Measurements from ENCODE around the gene INO80. TPM values are rescaled to one million over a fixed set of nuclear protein-coding genes. Genes with fewer than 3 reads are reported as not detected.

Gene INO80
- total RNA-seq, 2 donors from 2014 or later, result 23.0 to 51.2 TPM

DNA sequence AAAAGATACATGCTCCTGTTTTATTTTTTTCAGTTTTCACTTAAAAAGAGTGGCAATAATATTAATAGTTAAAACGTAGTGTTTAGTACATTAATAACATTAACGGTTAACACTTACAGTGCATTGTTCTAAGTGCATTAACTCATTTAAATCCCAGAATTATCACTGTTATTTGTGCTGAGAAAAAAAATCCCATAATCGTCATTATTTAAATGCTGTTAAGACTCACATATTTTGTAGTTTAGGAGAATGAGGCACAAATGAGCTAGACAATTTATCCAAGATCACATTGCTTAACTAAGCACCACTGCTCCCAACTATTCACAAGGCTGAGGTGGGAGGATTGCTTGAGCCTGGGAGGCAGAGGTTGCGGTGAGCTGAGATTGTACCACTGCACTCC lies 127.9 kb downstream of the INO80 start:
- intact Hi-C loops (cut with DNase I), result no loop called here
- no peak for DNase-seq (ENCODE audit: low spot score)
- TF ChIP-seq POLR2A (IDR thresholded peaks at IDR 0.05) (no peak), POLR2AphosphoS5 (IDR thresholded peaks at IDR 0.05) (no peak)
- TF ChIP-seq, protein P1, sequence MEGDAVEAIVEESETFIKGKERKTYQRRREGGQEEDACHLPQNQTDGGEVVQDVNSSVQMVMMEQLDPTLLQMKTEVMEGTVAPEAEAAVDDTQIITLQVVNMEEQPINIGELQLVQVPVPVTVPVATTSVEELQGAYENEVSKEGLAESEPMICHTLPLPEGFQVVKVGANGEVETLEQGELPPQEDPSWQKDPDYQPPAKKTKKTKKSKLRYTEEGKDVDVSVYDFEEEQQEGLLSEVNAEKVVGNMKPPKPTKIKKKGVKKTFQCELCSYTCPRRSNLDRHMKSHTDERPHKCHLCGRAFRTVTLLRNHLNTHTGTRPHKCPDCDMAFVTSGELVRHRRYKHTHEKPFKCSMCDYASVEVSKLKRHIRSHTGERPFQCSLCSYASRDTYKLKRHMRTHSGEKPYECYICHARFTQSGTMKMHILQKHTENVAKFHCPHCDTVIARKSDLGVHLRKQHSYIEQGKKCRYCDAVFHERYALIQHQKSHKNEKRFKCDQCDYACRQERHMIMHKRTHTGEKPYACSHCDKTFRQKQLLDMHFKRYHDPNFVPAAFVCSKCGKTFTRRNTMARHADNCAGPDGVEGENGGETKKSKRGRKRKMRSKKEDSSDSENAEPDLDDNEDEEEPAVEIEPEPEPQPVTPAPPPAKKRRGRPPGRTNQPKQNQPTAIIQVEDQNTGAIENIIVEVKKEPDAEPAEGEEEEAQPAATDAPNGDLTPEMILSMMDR (IDR thresholded peaks at IDR 0.05), result no peak
- Histone ChIP-seq H3K36me3 (peaks cover 0 to 6% of the 10 kb centered on the region in 2 donors), H3K27me3 (replicated peaks; ENCODE audit: insufficient read depth) (no peaks in the 10 kb centered on the region), H3K4me3 (no peak overlapping the region), H3K27ac (no peak overlapping the region), H3K9me3 (no peaks in the 10 kb centered on the region), H3K4me1 (replicated peaks) (no peaks in the 10 kb centered on the region)
- 92% methylated on average over 4 of the region's 4 CpGs for WGBS

DNA sequence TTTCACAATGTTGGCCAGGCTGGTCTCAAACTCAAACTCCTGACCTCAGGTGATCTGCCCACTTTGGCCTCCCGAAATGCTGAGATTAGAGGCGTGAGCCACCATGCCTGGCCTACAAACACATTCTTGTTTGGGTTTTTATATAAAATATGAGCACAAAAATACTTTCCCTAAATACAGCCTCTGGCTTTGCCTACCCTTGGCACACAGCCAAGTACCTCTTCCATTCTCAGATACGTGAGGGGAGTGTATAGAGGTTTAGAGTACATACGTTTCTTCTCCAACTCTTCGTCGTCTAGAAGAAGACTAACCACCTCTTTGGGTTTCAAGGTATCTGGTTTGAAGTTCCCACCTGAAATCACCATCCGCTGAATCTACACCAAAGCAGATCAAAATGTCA lies 129.3 kb downstream of the INO80 start:
- Histone ChIP-seq H3K4me1 (replicated peaks) (no peaks in the 10 kb centered on the region), H3K36me3 (peaks cover 6 to 8% of the 10 kb centered on the region in 2 donors), H3K27ac (no peak overlapping the region), H3K9me3 (no peaks in the 10 kb centered on the region), H3K27me3 (replicated peaks; ENCODE audit: insufficient read depth) (no peaks in the 10 kb centered on the region), H3K4me3 (no peak overlapping the region)
- intact Hi-C loops (cut with DNase I), result no loop called here
- TF ChIP-seq POLR2A (IDR thresholded peaks at IDR 0.05) (no peak), POLR2AphosphoS5 (IDR thresholded peaks at IDR 0.05) (no peak)
- TF ChIP-seq, protein P1 (IDR thresholded peaks at IDR 0.05), result no peak
- WGBS, result 83% methylated on average over 7 of the region's 7 CpGs
- DNase-seq (ENCODE audit: low spot score), result no peak

DNA sequence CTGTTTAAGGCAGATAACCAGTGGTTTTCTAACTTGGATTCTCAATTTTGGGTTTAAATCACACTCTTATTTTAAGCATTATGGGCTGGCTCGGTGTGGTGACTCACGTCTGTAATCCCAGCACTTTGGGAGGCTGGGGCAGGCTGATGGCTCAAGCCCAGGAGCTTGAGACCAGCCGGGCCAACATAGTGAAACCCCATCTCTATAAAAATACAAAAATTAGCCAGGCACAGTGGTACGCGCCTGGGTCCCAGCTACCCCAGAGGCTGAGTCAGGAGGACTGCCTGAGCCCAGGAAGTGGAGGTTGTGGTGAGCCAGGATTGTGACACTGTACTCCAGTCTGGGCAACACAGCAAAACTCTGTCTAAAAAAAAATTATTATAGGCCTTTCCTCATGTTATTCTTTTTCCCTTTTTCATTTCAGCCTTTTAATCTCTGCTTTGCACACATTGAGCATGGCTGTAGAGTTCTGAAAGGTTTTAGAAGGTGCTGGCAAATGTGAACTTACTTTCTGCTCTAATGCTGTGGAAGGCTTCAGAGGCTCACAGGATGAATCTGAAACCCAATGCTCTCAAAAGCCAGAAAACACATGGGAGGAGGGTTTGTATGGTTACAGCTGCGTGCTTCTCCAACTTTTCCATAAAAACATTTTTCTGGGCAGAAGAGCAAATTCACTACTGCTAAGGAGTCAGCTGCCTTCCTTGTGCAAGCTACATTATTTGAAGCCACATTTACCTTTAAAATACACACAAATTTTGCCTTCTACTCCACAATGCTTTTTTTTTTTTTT lies 130.3 kb downstream of the INO80 start:
- H3K27ac ChIP-seq, result no peak overlapping the region
- H3K4me3 ChIP-seq, result no peak overlapping the region
- TF ChIP-seq, protein P1 (IDR thresholded peaks at IDR 0.05), result no peak
- TF ChIP-seq POLR2AphosphoS5 (IDR thresholded peaks at IDR 0.05), result no peak
- no peak for TF ChIP-seq POLR2A (IDR thresholded peaks at IDR 0.05)
- H3K36me3 ChIP-seq, result peaks cover 6 to 8% of the 10 kb centered on the region in 2 donors
- intact Hi-C loops (cut with DNase I), result no loop called here
- H3K27me3 ChIP-seq (replicated peaks; ENCODE audit: insufficient read depth), result no peaks in the 10 kb centered on the region
- no peak for DNase-seq (ENCODE audit: low spot score)
- 84% methylated on average over 6 of the region's 6 CpGs for whole genome bisulfite sequencing
- no peaks in the 10 kb centered on the region for H3K4me1 ChIP-seq (replicated peaks)
- no peaks in the 10 kb centered on the region for H3K9me3 ChIP-seq

DNA sequence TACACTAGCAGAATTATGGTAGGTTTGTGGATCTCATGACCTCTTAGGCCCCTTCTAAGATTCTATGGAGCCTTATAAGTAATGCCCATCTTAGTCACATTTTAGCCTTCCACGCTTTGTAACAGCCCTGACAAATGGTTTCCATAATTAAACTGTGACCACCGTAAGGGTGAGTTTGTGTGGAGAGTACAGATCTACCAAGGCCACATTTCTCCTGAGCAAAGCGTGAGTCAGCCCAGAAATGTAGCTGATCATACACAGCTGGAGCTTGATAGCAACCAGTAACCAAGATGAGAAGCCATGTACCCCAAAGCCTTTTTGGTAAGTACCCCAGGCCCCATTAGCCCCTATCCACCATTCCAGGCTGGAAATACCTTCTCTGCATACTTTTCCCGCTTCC lies 131.1 kb downstream of the INO80 start:
- intact Hi-C loops (cut with DNase I), result no loop called here
- TF ChIP-seq, protein P1 (IDR thresholded peaks at IDR 0.05), result no peak
- TF ChIP-seq POLR2A (IDR thresholded peaks at IDR 0.05) (no peak), POLR2AphosphoS5 (IDR thresholded peaks at IDR 0.05) (no peak)
- Histone ChIP-seq H3K4me3 (no peak overlapping the region), H3K27ac (no peak overlapping the region), H3K27me3 (replicated peaks; ENCODE audit: insufficient read depth) (no peaks in the 10 kb centered on the region), H3K4me1 (replicated peaks) (no peaks in the 10 kb centered on the region), H3K9me3 (no peaks in the 10 kb centered on the region), H3K36me3 (peaks cover 7 to 12% of the 10 kb centered on the region in 2 donors)
- 96% methylated on average over 4 of the region's 4 CpGs for WGBS
- DNase-seq (ENCODE audit: low spot score), result no peak

DNA sequence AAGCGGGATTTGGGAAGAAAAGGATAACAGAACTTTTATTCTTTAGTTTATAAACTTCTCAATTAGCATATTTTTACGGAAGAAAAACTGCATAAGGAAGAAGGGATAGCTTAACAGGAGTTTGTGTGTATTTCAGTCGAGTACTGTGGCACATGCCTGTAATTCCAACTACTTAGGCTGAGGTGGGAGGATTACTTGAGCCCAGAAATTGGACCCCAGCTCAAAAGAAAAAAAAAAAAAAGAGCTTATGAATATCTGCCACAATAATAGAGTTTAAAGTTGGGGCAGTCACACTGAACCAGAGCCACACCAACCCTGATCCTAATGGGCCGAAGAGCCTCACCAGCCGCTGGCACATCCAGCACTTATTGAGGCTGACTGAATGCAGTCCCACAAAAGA lies 131.7 kb downstream of the INO80 start:
- 93% methylated on average over 5 of the region's 5 CpGs for WGBS
- no peak for DNase-seq (ENCODE audit: low spot score)
- intact Hi-C loops (cut with DNase I), result no loop called here

More for the DNA sequence above, 131.7 kb downstream of the INO80 start:
- H3K9me3 ChIP-seq, result no peaks in the 10 kb centered on the region
- no peak overlapping the region for H3K27ac ChIP-seq
- no peak for TF ChIP-seq POLR2A (IDR thresholded peaks at IDR 0.05)
- TF ChIP-seq POLR2AphosphoS5 (IDR thresholded peaks at IDR 0.05), result no peak
- TF ChIP-seq, protein P1 (IDR thresholded peaks at IDR 0.05), result no peak
- H3K36me3 ChIP-seq, result peaks cover 10 to 17% of the 10 kb centered on the region in 2 donors
- no peaks in the 10 kb centered on the region for H3K27me3 ChIP-seq (replicated peaks; ENCODE audit: insufficient read depth)
- H3K4me3 ChIP-seq, result no peak overlapping the region
- H3K4me1 ChIP-seq (replicated peaks), result no peaks in the 10 kb centered on the region

Measured in prostate gland (tissue), 2 donors.